ENCODE results near the gene PPRC1. TPM values are rescaled to one million over a fixed set of nuclear protein-coding genes. Genes with fewer than 3 reads are reported as not detected.

PPRC1 gene
- total RNA-seq, 2 donors from 2014 or later: 19.8 to 24.4 TPM

GRCh38 chr10:102131286-102132170 is 1.3 kb upstream of the PPRC1 start:
- 89% methylated on average over 8 of the region's 8 CpGs for WGBS
- H3K27ac ChIP-seq: no peak overlapping the region

GRCh38 chr10:102132193-102132562 is 662 bp upstream of the PPRC1 start:
- Histone ChIP-seq H3K36me3 (no peaks in the 10 kb centered on the region), H3K4me3 (peak overlapping the region in 1 of 2 donors; percentile 93), H3K9me3 (no peaks in the 10 kb centered on the region), H3K27ac (peak overlapping the region; percentile 83 to 84), H3K27me3 (replicated peaks; ENCODE audit: insufficient read depth) (no peaks in the 10 kb centered on the region), H3K4me1 (replicated peaks) (peaks cover 8% of the 10 kb centered on the region)
- 23% methylated on average over 8 of the region's 8 CpGs for WGBS
- TF ChIP-seq CTCF (IDR thresholded peaks at IDR 0.05) (no peak), POLR2A (IDR thresholded peaks at IDR 0.05) (no peak), POLR2AphosphoS5 (IDR thresholded peaks at IDR 0.05) (no peak)
- intact Hi-C loops (cut with DNase I): no loop called here
- no peak for DNase-seq (ENCODE audit: low spot score)

More at GRCh38 chr10:102131286-102132170, 1.3 kb upstream of the PPRC1 start:
- DNase-seq (ENCODE audit: low spot score): no peak
- intact Hi-C loops (cut with DNase I): no loop called here
- Histone ChIP-seq H3K9me3 (no peaks in the 10 kb centered on the region), H3K4me3 (no peak overlapping the region), H3K27me3 (replicated peaks; ENCODE audit: insufficient read depth) (no peaks in the 10 kb centered on the region), H3K36me3 (no peaks in the 10 kb centered on the region), H3K4me1 (replicated peaks) (peaks cover 8% of the 10 kb centered on the region)
- TF ChIP-seq CTCF (IDR thresholded peaks at IDR 0.05): no peak
- no peak for TF ChIP-seq POLR2AphosphoS5 (IDR thresholded peaks at IDR 0.05)
- TF ChIP-seq POLR2A (IDR thresholded peaks at IDR 0.05): no peak

GRCh38 chr10:102133373-102134195 is 744 bp downstream of the PPRC1 start:
- DNase-seq (ENCODE audit: low spot score): peak; percentile 51
- H3K4me1 ChIP-seq (replicated peaks): peaks cover 8% of the 10 kb centered on the region
- TF ChIP-seq CTCF (IDR thresholded peaks at IDR 0.05) (peak in 1 of 4 experiments; percentile 3), POLR2AphosphoS5 (IDR thresholded peaks at IDR 0.05) (no peak)
- peaks cover 0 to 9% of the 10 kb centered on the region in 2 donors for H3K36me3 ChIP-seq
- H3K27me3 ChIP-seq (replicated peaks; ENCODE audit: insufficient read depth): no peaks in the 10 kb centered on the region
- 0% methylated on average over 21 of the region's 48 CpGs for WGBS
- intact Hi-C loops (cut with DNase I): no loop called here
- H3K9me3 ChIP-seq: no peaks in the 10 kb centered on the region
- H3K4me3 ChIP-seq: peak overlapping the region; percentile 85 to 93
- peak overlapping the region; percentile 83 to 84 for H3K27ac ChIP-seq

GRCh38 chr10:102134416-102134815 is 1.6 kb downstream of the PPRC1 start:
- H3K9me3 ChIP-seq: no peaks in the 10 kb centered on the region
- TF ChIP-seq POLR2AphosphoS5 (IDR thresholded peaks at IDR 0.05): no peak
- TF ChIP-seq POLR2A (IDR thresholded peaks at IDR 0.05): no peak
- no peak for TF ChIP-seq CTCF (IDR thresholded peaks at IDR 0.05)
- DNase-seq (ENCODE audit: low spot score): no peak
- peak overlapping the region; percentile 85 to 93 for H3K4me3 ChIP-seq
- no peaks in the 10 kb centered on the region for H3K27me3 ChIP-seq (replicated peaks; ENCODE audit: insufficient read depth)
- intact Hi-C loops (cut with DNase I): no loop called here
- 57% methylated on average over 2 of the region's 2 CpGs for WGBS
- no peak overlapping the region for H3K27ac ChIP-seq
- H3K4me1 ChIP-seq (replicated peaks): peaks cover 8% of the 10 kb centered on the region
- peaks cover 0 to 17% of the 10 kb centered on the region in 2 donors for H3K36me3 ChIP-seq

Measured in prostate gland (tissue), 2 donors.